HepG2 (cell line): Measurements from ENCODE around the gene NT5C2. TPM values are rescaled to one million over a fixed set of nuclear protein-coding genes. Genes with fewer than 3 reads are reported as not detected.

Source experiments
- EZH2 ChIP-seq: conservative IDR thresholded peaks from 2 replicates; pipeline ENCODE4 v1.6.1; 2012; ENCODE audit warnings: mild to moderate bottlenecking, low read depth, low read length, moderate library complexity
- HHEX ChIP-seq: IDR thresholded peaks from 2 replicates; pipeline ENCODE4 v1.6.1; 2016; ENCODE audit warnings: control low read depth
- MED8 ChIP-seq: sonication (generic); formaldehyde crosslinking; IDR thresholded peaks from 2 replicates; pipeline ENCODE4 v1.8.1; 2023; ENCODE audit warnings: mild to moderate bottlenecking, missing genetic modification reagents; ENCODE audit not compliant: insufficient replicate concordance
- MLLT10 ChIP-seq: sonication (generic); formaldehyde crosslinking; IDR thresholded peaks from 2 replicates; pipeline ENCODE4 v1.4.0; 2020; ENCODE audit warnings: missing genetic modification reagents
- MLXIP ChIP-seq: sonication (generic); formaldehyde crosslinking; IDR thresholded peaks from 2 replicates; pipeline ENCODE4 v1.9.0; 2021; ENCODE audit warnings: missing genetic modification reagents, borderline replicate concordance
- NFIC ChIP-seq: IDR thresholded peaks from 2 replicates; pipeline ENCODE4 v1.6.1; 2012; ENCODE audit warnings: mild to moderate bottlenecking, low read length, inconsistent platforms
- NFRKB ChIP-seq: fragments of 450-650 bp; IDR thresholded peaks from 2 replicates; pipeline ENCODE4 v1.6.1; 2017
- RFXAP ChIP-seq: sonication (generic); formaldehyde crosslinking; IDR thresholded peaks from 2 replicates; pipeline ENCODE4 v1.4.0; 2020; ENCODE audit warnings: missing genetic modification reagents, borderline replicate concordance
- SOX13 ChIP-seq, 3 experiments: fragments of 450-650 bp in 1 of 3; sonication (generic) in 1 of 3; formaldehyde crosslinking in 1 of 3; IDR thresholded peaks in 2 of 3; conservative IDR thresholded peaks in 1 of 3; 2 replicates each; pipeline versions ENCODE4 v1.5.0 to v1.6.1; 2016 to 2020; ENCODE audit warnings: antibody characterized with exemption in 1 of 3, mild to moderate bottlenecking in 1 of 3, missing compliant biosample characterization in 1 of 3, missing genetic modification reagents in 1 of 3, moderate library complexity in 1 of 3
- SRF ChIP-seq: IDR thresholded peaks from 2 replicates; pipeline ENCODE4 v1.6.1; 2011; ENCODE audit warnings: mild to moderate bottlenecking, low read depth, low read length, moderate library complexity
- SRSF1 ChIP-seq: fragments of 200-400 bp; formaldehyde crosslinking; optimal IDR thresholded peaks from 2 replicates; pipeline ENCODE3; 2017; ENCODE audit warnings: mild to moderate bottlenecking, low read depth, low read length, moderate library complexity
- ZBTB44 ChIP-seq: sonication (generic); formaldehyde crosslinking; IDR thresholded peaks from 2 replicates; pipeline ENCODE4 v1.4.0; 2020; ENCODE audit warnings: missing genetic modification reagents
- ZC3H13 ChIP-seq: sonication (generic); formaldehyde crosslinking; IDR thresholded peaks from 2 replicates; pipeline ENCODE4 v1.8.1; 2023; ENCODE audit warnings: mild to moderate bottlenecking, missing genetic modification reagents, moderate library complexity
- ZFP37 ChIP-seq: sonication (generic); formaldehyde crosslinking; IDR thresholded peaks from 2 replicates; pipeline ENCODE4 v1.4.0; 2020; ENCODE audit warnings: missing genetic modification reagents, borderline replicate concordance
- ZFP82 ChIP-seq: sonication (generic); formaldehyde crosslinking; IDR thresholded peaks from 2 replicates; pipeline ENCODE4 v1.5.1; 2020; ENCODE audit warnings: mild to moderate bottlenecking, missing genetic modification reagents, borderline replicate concordance
- ZHX1 ChIP-seq: sonication (generic); formaldehyde crosslinking; IDR thresholded peaks from 2 replicates; pipeline ENCODE4 v1.8.1; 2022; ENCODE audit warnings: low read depth, mild to moderate bottlenecking, missing genetic modification reagents
- ZNF143 ChIP-seq: sonication (generic); formaldehyde crosslinking; IDR thresholded peaks from 2 replicates; pipeline ENCODE4 v1.4.0; 2020; ENCODE audit warnings: missing genetic modification reagents
- ZNF556 ChIP-seq: sonication (generic); formaldehyde crosslinking; IDR thresholded peaks from 2 replicates; pipeline ENCODE4 v1.4.0; 2020; ENCODE audit warnings: mild to moderate bottlenecking, missing genetic modification reagents, borderline replicate concordance
- polyA plus RNA-seq, 8 experiments: library from polyadenylated mRNA; depleted of rRNA in 3 of 8; stranded (reverse) in 7 of 8; unstranded in 1 of 8; fragments of >200 nt; fragmentation: Illumina TruSeq in 4 of 8; extraction: Trizol in 4 of 8; gene quantifications; 2 replicates each; pipeline versions ENCODE4 v1.2.1 to v1.2.3, GENCODE V29; 2011 to 2016; ENCODE audit warnings: low read depth in 4 of 8, missing spikeins in 1 of 8, mixed read lengths in 1 of 8; ENCODE audit not compliant: insufficient read depth in 1 of 8
- total RNA-seq, 5 experiments: library from RNA; depleted of rRNA; stranded (reverse); fragments of >200 nt; fragmentation: Illumina TruSeq; extraction: Trizol; gene quantifications; 2 replicates each; pipeline ENCODE4 v1.2.3, GENCODE V29; 2016; ENCODE audit warnings: low read depth in 1 of 5
- TF ChIP-seq, protein P1 (sequence below): sonication (generic); formaldehyde crosslinking; IDR thresholded peaks from 2 replicates; pipeline ENCODE4 v1.4.0; 2020; ENCODE audit warnings: mild to moderate bottlenecking, missing genetic modification reagents

NT5C2 gene
- total and polyA plus RNA-seq, 2 of the 13 experiments (the other 11 are each of a cell fraction or from before 2014, with no cell fraction given) = 40.6 to 55.2 TPM

GRCh38 chr10:103120977-103121735 lies 71.9 kb downstream of the NT5C2 start (continued):
- no peak for TF ChIP-seq ZHX1 (CRISPR knock-in tag)
- no peak for TF ChIP-seq ZFP82 (CRISPR knock-in tag)
- TF ChIP-seq SRF = no peak
- no peak for TF ChIP-seq HHEX (CRISPR knock-in tag)
- peak; percentile 78 for TF ChIP-seq NFIC
- no peak for TF ChIP-seq ZNF556 (CRISPR knock-in tag)
- no peak for TF ChIP-seq ZBTB44
- no peak for TF ChIP-seq RFXAP (CRISPR knock-in tag)
- no peak for TF ChIP-seq ZFP37 (CRISPR knock-in tag)
- no peak for TF ChIP-seq SRSF1
- TF ChIP-seq EZH2 = no peak
- no peak for TF ChIP-seq NFRKB
- TF ChIP-seq, protein P1, sequence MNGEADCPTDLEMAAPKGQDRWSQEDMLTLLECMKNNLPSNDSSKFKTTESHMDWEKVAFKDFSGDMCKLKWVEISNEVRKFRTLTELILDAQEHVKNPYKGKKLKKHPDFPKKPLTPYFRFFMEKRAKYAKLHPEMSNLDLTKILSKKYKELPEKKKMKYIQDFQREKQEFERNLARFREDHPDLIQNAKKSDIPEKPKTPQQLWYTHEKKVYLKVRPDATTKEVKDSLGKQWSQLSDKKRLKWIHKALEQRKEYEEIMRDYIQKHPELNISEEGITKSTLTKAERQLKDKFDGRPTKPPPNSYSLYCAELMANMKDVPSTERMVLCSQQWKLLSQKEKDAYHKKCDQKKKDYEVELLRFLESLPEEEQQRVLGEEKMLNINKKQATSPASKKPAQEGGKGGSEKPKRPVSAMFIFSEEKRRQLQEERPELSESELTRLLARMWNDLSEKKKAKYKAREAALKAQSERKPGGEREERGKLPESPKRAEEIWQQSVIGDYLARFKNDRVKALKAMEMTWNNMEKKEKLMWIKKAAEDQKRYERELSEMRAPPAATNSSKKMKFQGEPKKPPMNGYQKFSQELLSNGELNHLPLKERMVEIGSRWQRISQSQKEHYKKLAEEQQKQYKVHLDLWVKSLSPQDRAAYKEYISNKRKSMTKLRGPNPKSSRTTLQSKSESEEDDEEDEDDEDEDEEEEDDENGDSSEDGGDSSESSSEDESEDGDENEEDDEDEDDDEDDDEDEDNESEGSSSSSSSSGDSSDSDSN (CRISPR knock-in tag) = no peak
- no peak for TF ChIP-seq ZNF143
- no peak for TF ChIP-seq ZC3H13 (CRISPR knock-in tag)
- TF ChIP-seq MLLT10 (CRISPR knock-in tag) = no peak
- peak; percentile 40; the same call in 1 of the 2 replicates for TF ChIP-seq SOX13 (IDR thresholded peaks at IDR 0.05)
- peak in 1 of 2 experiments; percentile 94; a peak in 2 of 4 replicates for TF ChIP-seq SOX13 (CRISPR knock-in tag; conservative IDR thresholded peaks at IDR 0.05 in 1 of 2, IDR thresholded peaks at IDR 0.05 in 1 of 2)
- no peak for TF ChIP-seq MLXIP
- no peak for TF ChIP-seq MED8 (CRISPR knock-in tag)
